H1 (cell line): ENCODE measurements around the gene KCTD4. TPM values are rescaled to one million over a fixed set of nuclear protein-coding genes. Genes with fewer than 3 reads are reported as not detected.

ENCODE experiments used
- ATF3 ChIP-seq: IDR thresholded peaks from 2 replicates; pipeline ENCODE4 v1.6.1; 2011; ENCODE audit warnings: low read depth, mild to moderate bottlenecking, low read length; ENCODE audit not compliant: insufficient read depth
- BACH1 ChIP-seq: IDR thresholded peaks from 2 replicates; pipeline ENCODE4 v1.6.1; 2012; ENCODE audit warnings: low read length, improper control_type of control experiment
- CHD7 ChIP-seq: fragments of 300-600 bp; sonication (generic); IDR thresholded peaks from 2 replicates; pipeline ENCODE4 v1.7.1; 2012; ENCODE audit warnings: low read length, moderate library complexity, mild to moderate bottlenecking, inconsistent platforms; ENCODE audit not compliant: insufficient replicate concordance
- CREB1 ChIP-seq: IDR thresholded peaks from 2 replicates; pipeline ENCODE4 v1.6.1; 2012; ENCODE audit warnings: inconsistent platforms
- EGR1 ChIP-seq: IDR thresholded peaks from 2 replicates; pipeline ENCODE4 v1.6.1; 2011; ENCODE audit warnings: low read depth, low read length, borderline replicate concordance
- GABPA ChIP-seq: IDR thresholded peaks from 2 replicates; pipeline ENCODE4 v1.6.1; 2011; ENCODE audit warnings: mild to moderate bottlenecking, low read length, moderate library complexity, borderline replicate concordance; ENCODE audit not compliant: insufficient read depth
- POLR2A ChIP-seq, 2 experiments: IDR thresholded peaks; 1 replicate in 1 of 2; 2 replicates in 1 of 2; pipeline ENCODE4 v1.6.1; 2011; ENCODE audit warnings: low read depth in 2 of 2, low read length in 2 of 2, mild to moderate bottlenecking in 2 of 2; ENCODE audit errors: control extremely low read depth in 1 of 2
- polyA plus RNA-seq, 7 experiments: library from polyadenylated mRNA; depleted of rRNA in 3 of 7; stranded (reverse) in 5 of 7; unstranded in 2 of 7; fragments of >200 nt in 5 of 7; fragments of 200-250 nt in 2 of 7; gene quantifications; 1 replicate in 5 of 7; 2 replicates in 1 of 7; 4 replicates in 1 of 7; pipeline versions ENCODE4 v1.2.1 to v1.2.3, GENCODE V29; 2011 to 2013; ENCODE audit warnings: missing spikeins in 2 of 7, mixed read lengths in 2 of 7
- total RNA-seq: library from RNA; stranded (reverse); fragmentation: NEBNext Ultra II Directional; extraction: Animal tissue kit (Norgen Biotek cat#: 25700); gene quantifications from 2 replicates; pipeline ENCODE4 v1.2.1, GENCODE V29; 2021

The KCTD4 gene
- total and polyA plus RNA-seq, 2 of the 8 experiments (the other 6 are each of a cell fraction or from before 2014, with no cell fraction given): not detected

GRCh38 chr13:45168555-45168930 lies 32.3 kb downstream of the KCTD4 start (continued):
- TF ChIP-seq CHD7 (no peak), ATF3 (no peak), POLR2A (IDR thresholded peaks at IDR 0.05; ENCODE audit: control extremely low read depth in 1 of 2, low read depth in 2 of 2, low read length in 2 of 2) (no peak), EGR1 (no peak), GABPA (no peak), BACH1 (no peak), CREB1 (no peak)
- TF ChIP-seq, all 59 proteins: peak for 0
